GM18907 (cell line): ENCODE measurements around the gene WDR87.
A peak's percentile ranks its signal among the peaks of the same experiment; 100 is the strongest.

Source experiments
- ATAC-seq: cut with Tn5 transposase; IDR thresholded peaks from one replicate; pipeline ENCODE4 v1.9.1; 2021; ENCODE audit warnings: mild to moderate bottlenecking, moderate library complexity; ENCODE audit not compliant: unreplicated experiment

Gene WDR87

GRCh38 chr19:37905946-37906868 lies at the start of gene WDR87:
WDR87 (minus strand) TSS chr19:37906594; CDS start chr19:37898239, 8,355 bp downstream.
- peak; percentile 25 for ATAC-seq

GRCh38 chr19:37955986-37956385 lies 49.6 kb upstream of the WDR87 start:
- ATAC-seq, result no peak

- ATAC-seq, result no peak
Observed at GRCh38 chr19:37954421-37954874, 48.1 kb upstream of the WDR87 start.

DNA sequence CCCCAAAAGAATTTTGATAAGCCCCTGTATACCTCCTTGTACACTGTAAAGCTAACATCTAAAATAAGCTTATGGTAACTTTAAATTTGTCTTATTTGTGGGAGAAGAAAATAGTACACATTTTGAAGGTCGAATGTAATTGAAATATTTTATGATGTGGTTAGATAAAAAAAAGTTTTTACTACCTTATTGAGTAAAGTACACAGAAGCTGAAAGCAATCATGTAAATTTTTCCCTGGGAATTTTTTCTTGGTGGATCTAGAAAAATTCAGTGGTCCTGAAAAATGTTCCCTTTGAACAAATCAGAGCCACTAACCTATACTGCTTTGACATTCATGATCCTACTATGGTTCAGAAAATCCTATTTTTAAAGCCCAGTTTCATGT lies 47.5 kb upstream of the WDR87 start:
- no peak for ATAC-seq

DNA sequence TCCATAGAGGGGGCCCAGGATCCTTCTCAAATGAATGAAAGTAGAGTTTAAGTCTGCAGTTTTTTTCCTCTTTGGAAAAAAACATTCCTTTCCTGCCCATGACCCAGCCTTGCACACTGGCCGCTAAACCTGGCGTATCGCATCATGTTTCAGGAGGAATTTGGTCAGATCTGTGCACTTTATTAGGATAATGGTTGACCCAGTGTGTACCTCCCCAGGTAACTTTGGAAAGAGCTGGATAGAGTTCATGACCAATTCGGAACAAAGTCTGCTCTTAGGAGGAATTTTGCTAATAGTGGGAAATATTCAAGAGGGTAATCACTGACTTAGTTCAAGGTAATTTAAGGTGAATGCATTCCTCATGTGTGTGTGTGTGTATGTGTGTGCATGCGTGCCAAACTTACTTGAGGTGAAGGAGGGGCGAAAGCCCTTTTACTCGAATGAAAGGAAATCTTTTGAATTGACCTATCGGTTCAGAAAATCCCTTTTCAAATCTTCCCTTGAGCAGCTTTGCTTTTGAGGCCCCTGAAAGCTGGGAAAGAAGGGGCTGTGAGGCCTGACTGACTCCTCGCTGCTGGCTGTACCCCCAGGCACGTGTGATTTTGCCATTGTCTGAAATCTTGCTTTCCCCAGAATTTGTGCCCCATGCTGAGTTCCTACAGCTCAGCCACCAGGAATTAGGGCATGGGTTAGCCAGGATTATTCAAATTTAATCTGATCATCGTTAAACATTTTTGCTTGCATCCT lies 47.0 kb upstream of the WDR87 start:
- ATAC-seq, result no peak

DNA sequence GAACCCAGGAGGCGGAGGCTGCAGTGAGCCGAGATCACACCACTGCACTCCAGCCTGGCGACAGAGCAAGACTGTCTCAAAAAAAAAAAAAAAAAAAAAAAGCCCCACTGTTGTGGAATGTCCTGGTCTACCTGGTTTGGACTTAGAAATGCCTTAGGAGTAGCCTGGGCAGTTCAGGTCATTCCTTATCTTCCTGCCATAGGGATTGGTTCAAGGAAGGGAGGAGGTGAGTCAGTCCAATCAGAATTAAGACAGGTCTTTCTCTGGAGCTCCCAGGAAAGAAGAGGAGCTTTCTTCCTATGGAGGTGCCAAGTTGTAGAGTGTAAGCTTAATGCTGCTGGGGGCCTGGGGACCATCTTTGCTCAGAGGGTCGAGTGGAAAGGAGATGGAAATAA lies 45.4 kb upstream of the WDR87 start:
- ATAC-seq, result no peak

DNA sequence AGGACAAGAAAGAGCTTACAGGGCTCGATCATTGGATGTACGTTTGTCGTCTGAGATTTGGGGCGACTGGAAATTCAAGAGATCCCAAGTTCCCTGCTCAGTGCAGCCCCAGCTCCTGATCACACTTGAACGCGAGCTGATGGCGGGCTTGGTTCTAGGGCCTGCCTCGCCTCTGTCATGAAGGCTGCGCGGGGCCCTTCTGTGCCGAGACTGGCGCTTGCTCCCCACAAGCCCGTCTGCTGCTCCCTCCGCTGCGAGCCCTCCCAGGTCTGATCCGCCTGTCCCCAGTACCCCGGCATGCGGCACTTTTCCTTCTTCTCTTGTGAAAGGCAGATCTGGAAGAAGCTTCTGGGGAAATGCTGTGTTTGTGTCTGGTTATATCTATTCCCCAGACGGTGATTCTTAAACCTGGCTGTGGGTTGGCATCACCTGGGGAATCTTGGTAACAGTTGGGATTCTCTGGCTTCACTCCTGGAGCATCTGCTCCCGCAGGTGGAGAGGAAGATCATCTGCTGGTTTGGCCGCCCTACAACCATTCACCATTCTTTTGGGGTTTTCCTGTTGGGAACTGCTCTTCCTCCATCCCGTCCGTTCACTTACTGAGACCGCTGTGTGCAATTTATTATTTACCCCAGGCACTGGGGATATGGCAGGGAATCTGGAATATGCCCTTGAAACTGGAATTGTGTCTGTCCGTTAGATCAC lies 44.2 kb upstream of the WDR87 start:
- ATAC-seq, result no peak

DNA sequence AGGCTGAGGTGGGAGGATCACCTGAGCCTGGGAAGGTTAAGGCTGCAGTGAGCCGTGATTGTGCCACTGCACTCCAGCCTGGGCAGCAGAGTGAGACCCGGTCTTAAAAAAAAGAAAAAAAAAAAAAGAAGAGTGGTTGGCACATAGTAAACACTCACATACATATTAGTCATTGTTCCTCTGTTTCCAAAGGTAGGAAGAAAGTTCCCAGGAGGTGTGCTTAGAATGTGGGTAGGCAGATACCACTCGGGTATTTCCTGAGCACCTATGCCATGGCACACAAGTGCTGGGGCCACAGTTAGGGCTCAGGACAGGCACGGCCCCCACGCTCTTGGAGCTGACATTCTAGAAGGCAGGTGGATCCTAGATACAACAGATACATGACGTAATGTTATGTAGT lies 42.0 kb upstream of the WDR87 start:
- ATAC-seq, result no peak

DNA sequence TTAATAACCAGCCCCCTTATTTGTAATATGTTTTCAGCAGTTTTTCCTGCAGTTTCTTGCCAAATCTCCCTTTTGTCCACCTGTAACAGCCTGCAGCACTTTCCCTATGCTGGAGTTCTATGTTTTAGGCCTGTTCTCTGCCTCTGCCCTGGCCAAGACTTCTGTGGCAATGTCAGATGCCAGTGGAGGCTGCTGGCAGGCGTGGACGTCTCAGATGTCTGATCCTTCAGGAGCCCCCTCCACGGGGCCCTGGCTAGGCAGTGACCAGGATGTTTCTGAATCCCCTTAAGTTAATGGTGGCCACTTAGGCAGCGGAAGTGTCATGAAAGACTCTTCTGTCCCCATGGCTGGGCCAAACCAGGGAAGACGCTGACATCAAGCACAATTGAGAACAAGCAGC lies 41.4 kb upstream of the WDR87 start:
- no peak for ATAC-seq

GRCh38 chr19:37946132-37946531 lies 39.7 kb upstream of the WDR87 start:
- ATAC-seq, result no peak

DNA sequence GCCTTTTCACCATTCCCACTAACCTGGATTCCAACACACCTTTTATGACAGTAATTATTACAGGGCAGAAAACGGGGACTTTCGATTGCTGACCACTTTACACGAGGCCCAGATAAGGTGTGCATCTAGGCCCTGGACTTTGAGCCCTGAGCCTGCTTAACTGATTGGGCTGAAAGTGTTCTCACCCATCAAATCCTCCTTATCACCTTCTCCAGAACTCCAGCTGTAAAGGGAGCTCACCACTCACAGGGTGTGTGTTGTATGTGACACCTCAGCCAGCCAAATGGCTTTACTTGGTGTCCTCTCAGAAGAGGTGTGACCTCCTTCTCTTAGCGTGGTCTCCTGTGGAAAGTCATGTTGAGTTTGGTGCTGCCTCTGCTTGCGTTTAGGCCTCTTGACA lies 37.1 kb upstream of the WDR87 start:
- no peak for ATAC-seq

- no peak for ATAC-seq
Observed at GRCh38 chr19:37942516-37942902, 36.1 kb upstream of the WDR87 start.

GRCh38 chr19:37941782-37942515 lies 35.6 kb upstream of the WDR87 start:
- ATAC-seq, result no peak

DNA sequence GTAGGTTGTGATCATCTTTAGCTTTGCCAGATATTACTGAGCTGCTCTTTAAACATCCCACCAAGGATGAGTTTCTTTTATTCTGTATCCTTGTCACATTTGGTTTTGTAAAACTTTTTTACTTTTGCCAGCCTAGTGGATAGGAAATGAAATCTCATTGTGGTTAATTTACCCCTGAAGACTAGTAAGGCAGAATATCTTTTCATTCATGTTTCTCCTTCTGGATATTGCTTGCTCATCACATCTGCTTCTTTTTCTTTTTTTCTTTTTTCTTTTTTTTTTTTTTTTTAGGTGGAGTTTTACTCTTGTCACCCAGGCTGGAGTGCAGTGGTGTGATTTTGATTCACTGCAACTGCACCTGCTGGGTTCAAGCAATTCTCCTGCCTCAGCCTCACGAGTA lies 32.0 kb upstream of the WDR87 start:
- no peak for ATAC-seq

DNA sequence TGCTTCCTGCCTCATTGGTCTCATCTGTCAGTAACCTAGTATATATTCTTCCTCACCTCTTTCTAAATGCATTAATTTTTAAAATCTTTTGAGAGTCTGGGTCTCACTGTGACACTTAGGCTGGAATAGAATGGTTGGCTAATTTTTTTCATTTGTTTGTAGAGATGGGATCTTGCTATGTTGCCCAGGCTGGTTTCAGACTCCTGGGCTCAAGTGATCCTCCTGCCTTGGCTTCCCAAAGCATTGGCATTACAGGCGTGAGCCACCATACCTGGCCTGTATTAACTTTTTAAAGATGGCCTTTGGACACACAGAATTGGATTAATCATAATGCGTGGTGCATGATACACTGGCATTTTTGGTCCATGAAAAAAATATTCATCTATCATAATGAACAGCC lies 30.5 kb upstream of the WDR87 start:
- ATAC-seq, result no peak

GRCh38 chr19:37936166-37936565 lies 29.8 kb upstream of the WDR87 start:
- no peak for ATAC-seq

GRCh38 chr19:37935341-37935740 lies 28.9 kb upstream of the WDR87 start:
- no peak for ATAC-seq

- ATAC-seq, result no peak
Observed at GRCh38 chr19:37933937-37934358, 27.6 kb upstream of the WDR87 start.

DNA sequence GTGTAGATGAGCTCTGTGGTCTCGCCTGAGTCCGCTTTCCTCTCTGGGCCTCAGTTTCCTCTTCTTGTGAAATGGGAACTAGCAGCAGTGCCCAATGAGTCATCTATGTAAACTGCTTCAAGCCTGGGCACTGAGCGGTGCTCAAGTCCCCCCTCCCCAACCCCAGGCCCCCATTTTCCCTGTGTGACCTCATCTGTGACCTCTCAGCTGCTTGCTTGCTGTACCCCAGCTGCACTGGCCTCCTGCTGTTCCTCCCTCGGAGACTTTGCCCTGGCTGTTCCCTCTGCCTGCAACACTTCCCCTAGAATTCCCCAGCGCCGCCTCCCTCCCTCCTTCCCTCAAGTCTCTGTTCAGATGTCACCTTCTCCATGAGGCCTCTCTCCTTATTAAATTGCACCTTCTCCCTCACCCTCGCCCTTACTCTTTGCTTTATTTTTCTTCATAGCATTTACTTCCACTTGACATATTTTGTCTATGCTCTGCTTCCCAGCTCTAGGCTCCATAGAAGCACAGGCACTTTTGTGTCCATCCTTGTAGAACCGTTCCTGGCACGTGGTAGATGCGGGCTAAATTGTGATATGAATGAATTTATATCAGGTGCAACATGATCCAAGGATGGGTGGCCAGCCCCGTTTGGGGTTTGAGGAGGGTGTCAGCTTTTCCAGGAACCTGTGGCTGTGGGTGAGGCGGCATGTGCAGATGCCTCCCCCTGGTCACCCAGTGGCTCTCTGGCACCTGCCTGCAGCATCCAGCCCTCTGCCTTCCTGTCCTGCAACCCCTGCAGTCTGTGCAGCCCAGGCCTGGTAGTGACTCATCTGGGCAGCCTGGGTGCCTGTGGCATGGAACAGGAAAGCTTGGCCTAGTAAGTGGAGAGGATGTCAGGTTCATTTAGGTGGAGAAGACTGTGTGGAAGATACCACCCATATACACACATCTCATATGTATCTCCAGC lies 26.9 kb upstream of the WDR87 start:
- no peak for ATAC-seq
